Erythroblast (primary cell): ENCODE data around the gene PCDHA6.

Experiments
- GATA1 ChIP-seq: IDR thresholded peaks from 2 replicates; pipeline ENCODE4 v1.6.1; 2011; ENCODE audit warnings: low read depth, mild to moderate bottlenecking, control low read depth, low read length, moderate library complexity
- POLR2A ChIP-seq: IDR thresholded peaks from 2 replicates; pipeline ENCODE4 v1.6.1; 2011; ENCODE audit warnings: mild to moderate bottlenecking, low read length

DNA sequence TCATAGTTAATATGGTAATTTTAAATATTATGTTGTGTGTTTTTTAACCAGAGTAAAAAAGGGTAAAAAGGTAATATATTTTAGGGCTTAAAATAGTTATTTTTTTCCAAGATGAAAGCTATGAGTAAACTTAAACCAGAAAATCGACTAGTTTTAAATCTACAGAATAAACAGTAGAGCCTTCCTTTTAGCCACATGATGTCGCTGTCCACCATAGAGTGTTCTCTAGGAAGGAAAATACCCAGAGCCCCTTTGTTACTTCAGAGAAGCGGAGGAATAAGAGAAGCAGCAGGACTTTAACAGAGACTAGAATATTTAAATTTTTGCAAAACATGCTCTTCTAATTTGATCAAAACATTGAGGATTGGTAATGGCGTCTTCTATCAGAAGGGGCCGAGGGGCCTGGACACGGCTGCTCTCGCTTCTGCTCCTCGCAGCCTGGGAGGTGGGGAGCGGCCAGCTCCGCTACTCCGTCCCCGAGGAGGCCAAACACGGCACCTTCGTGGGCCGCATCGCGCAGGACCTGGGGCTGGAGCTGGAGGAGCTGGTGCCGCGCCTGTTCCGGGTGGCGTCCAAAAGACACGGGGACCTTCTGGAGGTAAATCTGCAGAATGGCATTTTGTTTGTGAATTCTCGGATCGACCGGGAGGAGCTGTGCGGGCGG is 33.0 kb upstream of the PCDHA6 start, which contains the start of gene PCDHA2:
- no peak for TF ChIP-seq POLR2A
- no peak for TF ChIP-seq GATA1
